Renal cortical epithelial cell (primary cell): Measurements from ENCODE around the gene STBD1. TPM values are rescaled to one million over a fixed set of nuclear protein-coding genes. Genes with fewer than 3 reads are reported as not detected.
A peak's percentile ranks its signal among the peaks of the same experiment; 100 is the strongest.
"Not testable (repeated sequence)": the region's sequence is repeated elsewhere in the genome, so short reads cannot be mapped to it uniquely, and the experiment has no call there.

Source experiments
- DNase-seq: peaks from one replicate; pipeline ENCODE4 v3.0.0-alpha.2; 2011; ENCODE audit warnings: low read depth
- total RNA-seq: library from RNA; depleted of rRNA; stranded (reverse); fragments of >200 nt; gene quantifications from 2 replicates; pipeline ENCODE4 v1.2.3, GENCODE V29; 2014

The STBD1 gene
- total RNA-seq, 1 donor from 2014 or later = 10.6 TPM

GRCh38 chr4:76325072-76325471 lies 18.5 kb downstream of the STBD1 start:
- DNase-seq = no peak

DNA sequence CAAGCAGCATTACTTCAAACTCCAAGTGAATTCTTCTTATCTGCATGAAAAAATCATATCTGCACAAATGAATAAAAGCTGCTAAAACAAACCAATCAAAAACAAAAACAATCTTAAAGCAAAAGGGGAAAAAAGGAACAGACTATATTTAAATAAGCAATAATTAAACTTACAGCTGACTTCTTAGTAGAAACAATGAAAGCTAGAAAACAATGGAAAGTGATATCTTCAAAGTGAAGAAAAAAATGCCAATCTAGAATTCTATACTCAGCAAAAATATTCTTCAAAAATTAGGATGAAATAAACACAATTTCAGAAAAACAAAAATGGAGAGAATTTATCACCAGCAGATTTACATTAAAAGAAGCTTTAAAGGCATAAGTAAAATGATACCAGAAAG lies 20.0 kb downstream of the STBD1 start:
- DNase-seq = no peak

DNA sequence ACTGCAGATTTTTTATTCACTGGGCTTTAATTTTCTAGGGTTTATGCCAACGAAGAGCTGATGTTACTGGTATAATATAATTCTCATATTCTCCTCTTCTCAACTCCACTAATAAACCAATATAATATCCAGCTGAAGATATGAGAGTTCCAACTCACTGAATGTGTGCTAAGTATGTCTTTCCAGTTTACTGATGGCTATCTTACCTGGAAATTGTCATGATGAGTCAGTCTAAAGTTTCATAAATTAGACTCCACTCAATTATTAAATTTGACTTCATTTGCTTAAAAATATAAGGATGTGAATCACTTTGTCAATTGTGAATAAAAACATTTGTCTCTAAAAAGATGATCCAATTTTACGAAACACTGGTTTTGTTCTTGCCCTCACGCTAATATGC lies 28.4 kb downstream of the STBD1 start:
- no peak for DNase-seq

DNA sequence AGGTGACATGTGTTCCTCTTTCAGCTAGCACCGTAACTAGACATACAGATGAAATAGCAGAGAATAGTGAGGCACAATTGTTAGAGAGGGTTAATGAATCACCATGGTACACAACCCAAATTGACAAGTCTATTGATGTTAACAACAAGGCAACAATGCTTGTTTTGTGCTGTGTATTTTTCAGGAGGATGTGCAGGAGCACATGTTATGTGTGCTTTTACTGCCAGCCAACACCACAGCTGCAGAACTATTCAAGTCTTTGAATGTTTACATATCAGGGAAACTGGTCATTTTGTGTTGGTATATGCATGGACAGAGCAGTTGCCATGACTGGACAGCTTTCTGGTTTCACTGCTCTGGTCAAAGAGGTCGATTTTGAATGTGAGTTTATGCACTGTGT lies 32.8 kb downstream of the STBD1 start:
- no peak for DNase-seq

- peak; percentile 78 for DNase-seq
Measured at GRCh38 chr4:76341063-76341462, 34.5 kb downstream of the STBD1 start.

DNA sequence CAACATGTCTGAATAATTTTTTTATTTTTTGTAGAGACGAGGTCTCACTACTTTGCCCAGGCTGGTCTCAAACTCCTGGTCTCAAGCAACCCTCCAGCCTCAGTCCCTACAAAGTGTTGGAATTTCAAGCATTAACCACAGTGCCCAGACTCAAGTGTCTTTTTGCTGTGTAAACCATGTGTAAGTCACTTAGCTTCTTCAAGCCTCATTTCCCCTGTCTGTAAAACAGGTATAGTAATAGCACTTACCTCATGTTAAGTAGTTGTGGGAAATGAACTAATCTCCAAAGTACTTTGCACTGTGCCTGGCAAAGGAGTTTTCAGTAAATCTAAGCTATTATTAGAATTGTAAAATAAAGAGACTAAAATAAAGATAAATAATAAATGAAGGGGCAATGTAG lies 35.7 kb downstream of the STBD1 start:
- peak; percentile 71 for DNase-seq

GRCh38 chr4:76342803-76343202 lies 36.3 kb downstream of the STBD1 start:
- no peak for DNase-seq

DNA sequence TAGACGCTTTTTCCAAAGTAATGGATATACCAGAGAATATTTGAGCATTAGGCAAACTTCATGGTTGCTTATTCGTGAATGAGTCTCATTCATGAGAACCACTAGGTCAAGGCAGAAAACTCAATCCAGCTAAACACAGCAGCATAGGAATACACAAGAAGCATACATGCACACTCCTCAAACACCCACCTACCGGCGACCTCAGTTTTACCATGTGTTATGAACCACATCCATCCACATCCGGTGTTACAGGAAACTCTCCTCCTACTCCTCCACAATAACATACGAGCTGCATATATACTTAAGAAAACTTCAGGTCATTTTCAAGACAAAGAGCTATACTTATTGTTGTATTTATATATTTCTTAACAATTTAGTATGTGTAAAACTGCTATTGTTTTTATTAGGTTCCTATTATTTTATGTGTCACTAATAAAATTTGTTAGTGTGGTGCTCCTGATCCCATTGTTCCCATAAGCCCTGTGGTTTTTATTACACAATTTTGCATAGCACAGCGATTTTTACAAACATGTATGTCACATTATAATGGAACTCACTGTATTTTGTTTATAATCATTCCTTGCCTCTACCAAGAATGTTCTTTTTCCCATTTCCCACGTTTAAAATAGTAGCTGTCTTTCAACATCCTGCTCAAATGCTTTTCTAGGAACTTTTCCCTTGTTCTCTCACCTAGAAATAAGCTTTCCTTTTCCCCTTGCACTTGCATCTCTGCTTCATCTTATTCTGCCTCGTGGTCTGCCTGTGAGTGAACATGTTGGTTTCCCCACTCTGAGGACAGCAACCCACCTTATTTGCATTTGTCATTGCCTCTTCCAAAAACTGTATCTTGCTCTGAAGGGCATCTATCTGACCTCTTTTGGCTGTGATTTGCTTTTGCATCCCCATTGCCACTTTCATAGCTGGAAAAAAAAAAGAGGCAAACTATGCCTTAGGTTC lies 48.3 kb downstream of the STBD1 start:
- DNase-seq = no peak

DNA sequence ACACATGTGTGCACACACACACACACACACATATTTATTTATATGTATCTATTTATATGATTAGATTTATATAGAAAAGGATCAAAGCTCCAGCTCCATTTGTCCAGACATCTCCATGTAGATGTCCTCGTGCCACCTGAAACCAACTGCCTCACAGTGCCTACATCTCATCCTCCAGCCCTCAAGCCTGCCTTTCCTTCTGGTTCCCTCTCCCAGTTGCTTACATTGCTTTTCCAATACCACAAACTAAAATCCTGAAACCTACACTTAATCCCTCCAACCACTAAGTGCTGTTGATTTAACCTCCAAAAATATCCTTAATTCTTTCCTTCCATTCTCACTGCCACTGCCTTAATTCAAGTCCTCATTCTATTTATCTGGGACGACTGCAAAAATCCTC lies 51.4 kb downstream of the STBD1 start:
- DNase-seq = no peak

DNA sequence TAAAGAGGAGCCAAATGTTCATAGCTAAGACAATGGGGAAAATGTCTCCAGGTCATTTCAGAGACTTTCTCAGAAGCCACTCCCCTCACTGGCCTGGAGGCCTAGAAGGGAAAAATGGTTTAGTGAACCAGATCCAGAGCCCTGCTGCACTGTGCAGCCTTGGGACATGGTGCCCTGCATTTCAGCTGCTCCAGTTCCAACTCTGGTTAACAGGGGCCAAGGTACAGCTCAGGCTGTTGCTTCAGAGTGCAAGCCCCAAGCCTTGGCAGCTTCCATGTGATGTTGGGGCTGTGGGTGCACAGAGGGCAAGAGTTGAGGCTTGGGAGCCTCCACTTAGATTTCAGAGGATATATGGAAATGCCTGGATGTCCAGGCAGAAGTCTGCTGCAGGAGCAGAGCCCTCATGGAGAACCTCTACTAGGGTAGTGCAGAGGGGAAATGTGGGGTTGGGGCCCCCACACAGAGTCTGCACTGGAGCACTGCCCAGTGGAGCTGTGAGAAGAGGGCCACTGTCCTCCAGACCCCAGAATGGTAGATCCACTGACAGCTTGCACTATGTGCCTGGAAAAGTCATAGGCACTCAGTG lies 53.4 kb downstream of the STBD1 start:
- DNase-seq = not testable (repeated sequence)

Other genes with a start within 250 kb of the STBD1 start
- not detected in 2 replicates for gene ART3, start 232.0 kb upstream of the STBD1 start, total RNA-seq
- 48.6 and 80.7 TPM in 2 replicates for gene NUP54, start 158.3 kb upstream of the STBD1 start, total RNA-seq
- 180 and 259 TPM in 2 replicates for gene SCARB2, start 92.9 kb upstream of the STBD1 start, total RNA-seq
- gene FAM47E, start 55.0 kb upstream of the STBD1 start, total RNA-seq = 1.0 and 5.7 TPM in 2 replicates
- 1.7 and 3.8 TPM in 2 replicates for gene CCDC158, start 114.4 kb downstream of the STBD1 start, total RNA-seq
- gene SHROOM3, start 128.5 kb downstream of the STBD1 start, total RNA-seq = 64.4 and 66.6 TPM in 2 replicates